Left lung (tissue), 10 donors: ENCODE results near the gene ZNF85. TPM values are rescaled to one million over a fixed set of nuclear protein-coding genes. Genes with fewer than 3 reads are reported as not detected.
"Not testable (repeated sequence)": the region's sequence is repeated elsewhere in the genome, so short reads cannot be mapped to it uniquely, and the experiment has no call there.

Experiments
- ATAC-seq: fragments of 200-7000 bp; cut with Tn5 transposase; one replicate; pipeline ENCODE4 v1.9.1; 2020; ENCODE audit warnings: moderate library complexity
- DNase-seq, 4 donors: peaks; one replicate each; pipeline ENCODE4 v3.0.0-alpha.2; 2013 to 2020
- H3K27ac ChIP-seq, 2 donors: fragments of 200-600 bp; sonication (generic) in 1 of 2; one replicate each; pipeline versions ENCODE4 v1.5.0 to v1.8.0; 2020 to 2021
- H3K27me3 ChIP-seq, 2 donors: fragments of 200-600 bp; sonication (generic) in 1 of 2; one replicate each; pipeline versions ENCODE4 v1.5.0 to v1.8.0; 2020 to 2021
- H3K36me3 ChIP-seq, 2 donors: fragments of 200-600 bp; sonication (generic) in 1 of 2; one replicate each; pipeline versions ENCODE4 v1.5.0 to v1.8.0; 2020 to 2021
- H3K4me1 ChIP-seq, 2 donors: fragments of 200-600 bp; one replicate each; pipeline ENCODE4 v1.8.0; 2021
- H3K4me3 ChIP-seq, 2 donors: fragments of 200-600 bp; sonication (generic) in 1 of 2; one replicate each; pipeline versions ENCODE4 v1.5.0 to v1.8.0; 2020 to 2021; ENCODE audit warnings: mild to moderate bottlenecking in 1 of 2
- H3K9me3 ChIP-seq, 2 donors: fragments of 200-600 bp; sonication (generic) in 1 of 2; one replicate each; pipeline versions ENCODE4 v1.5.0 to v1.8.0; 2020 to 2021
- CTCF ChIP-seq, 2 donors: fragments of 200-600 bp; sonication (generic) in 1 of 2; IDR thresholded peaks; one replicate each; pipeline versions ENCODE4 v1.5.0 to v1.8.0; 2021; ENCODE audit warnings: antibody characterized with exemption in 2 of 2
- intact Hi-C, 2 donors: fragments of 100-400 bp; cut with DNase I; formaldehyde crosslinking; loops; one replicate each; pipeline versions ENCODE4 v1.11.2 to v1.14.2; 2022
- polyA plus RNA-seq, 6 donors: library from polyadenylated mRNA; unstranded; fragments of 120-200 nt; gene quantifications; one replicate each; pipeline ENCODE4 v1.2.1, GENCODE V29; 2013; ENCODE audit not compliant: insufficient read length in 6 of 6
- total RNA-seq, 2 donors: library from RNA; stranded (reverse); fragmentation: NEBNext Ultra II Directional; extraction: Animal tissue kit (Norgen Biotek cat#: 25700); gene quantifications; one replicate each; pipeline ENCODE4 v1.2.1, GENCODE V29; 2021
- donor health status: DM: no; HTN: yes; CAD: no.
- donor health status: DM: no; HTN: no; CAD: no.

Gene ZNF85
- total and polyA plus RNA-seq, 8 donors, result 5.7 to 29.4 (median 18.7) TPM

GRCh38 chr19:20969498-20969897 is 46.4 kb downstream of the ZNF85 start:
- H3K27ac ChIP-seq, result no peak overlapping the region
- no peaks in the 10 kb centered on the region for H3K4me1 ChIP-seq
- intact Hi-C loops, result no loop called here
- no peaks in the 10 kb centered on the region for H3K27me3 ChIP-seq
- TF ChIP-seq CTCF (IDR thresholded peaks at IDR 0.05), result no peak
- no peak for DNase-seq
- no peaks in the 10 kb centered on the region for H3K36me3 ChIP-seq
- peak; percentile 17 for ATAC-seq
- H3K4me3 ChIP-seq, result no peak overlapping the region
- peaks cover 0 to 18% of the 10 kb centered on the region in 2 donors for H3K9me3 ChIP-seq

DNA sequence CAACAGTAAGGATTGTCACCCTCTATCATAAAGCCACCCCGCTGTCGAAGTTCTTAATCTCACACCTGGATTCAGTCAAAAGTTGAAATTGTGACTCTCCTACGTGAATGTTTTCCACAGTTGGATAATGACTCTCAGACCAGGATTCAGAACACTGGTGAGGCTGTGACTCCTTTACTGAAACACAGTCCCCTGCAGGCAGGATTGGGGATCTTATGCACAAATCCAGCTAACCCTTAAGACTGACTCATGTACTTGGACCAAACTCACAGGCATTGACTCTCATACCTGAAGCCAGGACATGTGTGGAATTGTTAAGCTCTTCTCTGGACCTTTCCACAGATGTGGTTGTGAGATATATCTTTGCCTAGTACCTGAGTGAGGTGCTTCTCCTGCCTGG is 46.8 kb downstream of the ZNF85 start:
- intact Hi-C loops, result no loop called here
- no peak for TF ChIP-seq CTCF (IDR thresholded peaks at IDR 0.05)
- no peak for ATAC-seq

DNA sequence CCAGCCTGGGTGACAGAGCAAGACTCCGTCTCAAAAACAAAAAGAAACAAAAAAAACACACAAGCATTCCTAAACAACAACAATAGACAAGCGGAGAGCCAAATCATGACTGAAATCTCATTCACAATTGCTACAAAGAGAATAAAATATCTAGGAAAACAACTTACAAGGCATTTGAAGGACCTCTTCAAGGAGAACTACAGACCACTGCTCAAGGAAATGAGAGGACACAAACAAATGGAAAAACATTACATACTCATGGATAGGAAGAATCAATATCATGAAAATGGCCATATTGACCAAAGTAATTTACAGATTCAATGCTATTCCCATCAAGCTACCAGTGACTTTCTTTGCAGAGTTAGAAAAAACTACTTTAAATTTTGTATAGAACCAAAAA is 69.7 kb downstream of the ZNF85 start:
- H3K4me1 ChIP-seq, ATAC-seq, H3K4me3 ChIP-seq, H3K36me3 ChIP-seq, H3K27ac ChIP-seq, DNase-seq, H3K27me3 ChIP-seq, intact Hi-C loops: not testable (repeated sequence)
- H3K9me3 ChIP-seq, result peaks cover 0 to 43% of the 10 kb centered on the region in 2 donors

More for the DNA sequence above, 46.8 kb downstream of the ZNF85 start:
- no peaks in the 10 kb centered on the region for H3K36me3 ChIP-seq
- no peak for DNase-seq
- no peaks in the 10 kb centered on the region for H3K27me3 ChIP-seq
- H3K27ac ChIP-seq, result no peak overlapping the region
- no peaks in the 10 kb centered on the region for H3K4me1 ChIP-seq
- H3K9me3 ChIP-seq, result peaks cover 0 to 18% of the 10 kb centered on the region in 2 donors
- H3K4me3 ChIP-seq, result no peak overlapping the region

- peaks cover 0 to 10% of the 10 kb centered on the region in 2 donors for H3K4me1 ChIP-seq
- H3K36me3 ChIP-seq, result no peaks in the 10 kb centered on the region
- H3K9me3 ChIP-seq, result no peaks in the 10 kb centered on the region
- H3K4me3 ChIP-seq, result peak overlapping the region; percentile 24 to 41
- intact Hi-C loops, result no loop called here
- no peaks in the 10 kb centered on the region for H3K27me3 ChIP-seq
- TF ChIP-seq CTCF (IDR thresholded peaks at IDR 0.05), result no peak
- ATAC-seq, result peak; percentile 100
- H3K27ac ChIP-seq, result no peak overlapping the region
- DNase-seq, result peak; percentile 83 to 96 (median 88)
These were observed 76.8 kb downstream of the ZNF85 start for GRCh38 chr19:20999731-21000352.

Other genes starting within 250 kb of the ZNF85 start
- gene ZNF66, start 146.9 kb upstream of the ZNF85 start, total RNA-seq, result 1 to 10 TPM; 3.6 to 7.8 TPM
- 1 to 10 TPM; 6.9 to 10.0 (median 8.9) TPM for gene ZNF66, start 146.9 kb upstream of the ZNF85 start, polyA plus RNA-seq
- gene ZNF430, start 97.4 kb downstream of the ZNF85 start, total RNA-seq, result 10 to 100 TPM; 11.1 to 13.4 TPM
- gene ZNF430, start 97.4 kb downstream of the ZNF85 start, polyA plus RNA-seq, result 10 to 100 TPM; 11.6 to 14.6 (median 13.0) TPM
- 10 to 100 TPM; 14.7 to 15.4 TPM for gene ZNF714, start 159.0 kb downstream of the ZNF85 start, total RNA-seq
- 10 to 100 TPM; 13.2 to 30.7 (median 20.1) TPM for gene ZNF714, start 159.0 kb downstream of the ZNF85 start, polyA plus RNA-seq
- 10 to 100 TPM; 27.3 to 28.7 TPM for gene ZNF431, start 218.8 kb downstream of the ZNF85 start, total RNA-seq
- gene ZNF431, start 218.8 kb downstream of the ZNF85 start, polyA plus RNA-seq, result 10 to 100 TPM; 30.4 to 46.3 (median 40.0) TPM